Right renal cortex interstitium (tissue), 3 donors: Measurements from ENCODE around the gene LYG1. TPM values are rescaled to one million over a fixed set of nuclear protein-coding genes. Genes with fewer than 3 reads are reported as not detected.
"Not testable (repeated sequence)": the region's sequence is repeated elsewhere in the genome, so short reads cannot be mapped to it uniquely, and the experiment has no call there.

Source experiments
- DNase-seq, 3 donors: peaks; one replicate each; pipeline ENCODE4 v3.0.0-alpha.2; 2013; ENCODE audit warnings: low read depth in 3 of 3, low spot score in 2 of 3
- polyA plus RNA-seq, 3 donors: library from polyadenylated mRNA; unstranded; fragments of 120-200 nt; gene quantifications; one replicate each; pipeline ENCODE4 v1.2.1, GENCODE V29; 2013; ENCODE audit not compliant: insufficient read length in 3 of 3

The LYG1 gene
- polyA plus RNA-seq, 3 donors: 3.1 to 4.1 (median 4.0) TPM

- DNase-seq: not testable (repeated sequence)
Measured at GRCh38 chr2:99278195-99278765, 22.7 kb downstream of the LYG1 start.

GRCh38 chr2:99275882-99276281 is 25.1 kb downstream of the LYG1 start:
- DNase-seq: no peak

- no peak for DNase-seq
Measured at GRCh38 chr2:99261242-99261641, 39.8 kb downstream of the LYG1 start.

- no peak for DNase-seq
Measured at GRCh38 chr2:99260184-99260583, 40.8 kb downstream of the LYG1 start.

- DNase-seq: no peak
Measured at GRCh38 chr2:99259465-99259864, 41.5 kb downstream of the LYG1 start.

- DNase-seq: no peak
Measured at GRCh38 chr2:99256677-99257076, 44.3 kb downstream of the LYG1 start.

GRCh38 chr2:99255491-99256318 is 45.3 kb downstream of the LYG1 start, which contains the start of gene LYG2:
Gene LYG2 (minus strand): TSS chr2:99255666. CDS start chr2:99254260, 1,406 bp downstream.
- DNase-seq: no peak

- DNase-seq: no peak
Measured at GRCh38 chr2:99249951-99250350, 51.0 kb downstream of the LYG1 start.

GRCh38 chr2:99242151-99242550 is 58.8 kb downstream of the LYG1 start:
- DNase-seq: no peak

GRCh38 chr2:99240431-99240830 is 60.6 kb downstream of the LYG1 start:
- no peak for DNase-seq

- no peak for DNase-seq
Measured at GRCh38 chr2:99238599-99238998, 62.4 kb downstream of the LYG1 start.

Other genes starting within 250 kb of the LYG1 start
- gene C2orf15, start 159.5 kb downstream of the LYG1 start, polyA plus RNA-seq: 10 to 100 TPM; 11.2 to 13.5 (median 12.5) TPM
- gene TSGA10, start 146.3 kb downstream of the LYG1 start, polyA plus RNA-seq: 10 to 100 TPM; 12.0 to 13.8 (median 13.3) TPM
- gene LIPT1, start 146.2 kb downstream of the LYG1 start, polyA plus RNA-seq: 10 to 100 TPM; 12.9 to 15.4 (median 13.6) TPM
- 10 to 100 TPM; 47.2 to 56.4 (median 54.1) TPM for gene MITD1, start 120.1 kb downstream of the LYG1 start, polyA plus RNA-seq
- gene MRPL30, start 120.0 kb downstream of the LYG1 start, polyA plus RNA-seq: 10 to 100 TPM; 51.9 to 58.8 (median 53.0) TPM
- under 1 TPM; 0.19 to 0.33 (median 0.24) TPM for gene LYG2, start 45.5 kb downstream of the LYG1 start, polyA plus RNA-seq
- 10 to 100 TPM; 47.4 to 54.5 (median 51.0) TPM for gene TXNDC9, start 35.1 kb upstream of the LYG1 start, polyA plus RNA-seq
- gene EIF5B, start 36.2 kb upstream of the LYG1 start, polyA plus RNA-seq: 10 to 100 TPM; 70.0 to 80.8 (median 72.2) TPM
- gene REV1, start 188.8 kb upstream of the LYG1 start, polyA plus RNA-seq: 10 to 100 TPM; 48.5 to 57.5 (median 55.4) TPM